ENCODE data around the gene ICE1.

Gene ICE1

GRCh38 chr5:5421961-5422818, at the start of gene ICE1:
Gene ICE1, plus strand, starts transcription at chr5:5422677. Its CDS starts 239 bp downstream, at chr5:5422916.
- Histone ChIP-seq H3K9me3 (ENCODE audit: control insufficient read depth, low read length) (no peaks in the 10 kb centered on the region), H3K9ac (ENCODE audit: low read length) (peak within 1 kb of the TSS; percentile 90), H3K4me1 (ENCODE audit: control insufficient read depth, insufficient read depth, low read length) (peaks cover 39% of the 10 kb centered on the region), H3K4me3 (ENCODE audit: low read length) (peak within 1 kb of the TSS; percentile 96), H3K36me3 (ENCODE audit: control insufficient read depth, insufficient read depth, low read length, severe bottlenecking) (no peaks in the 10 kb centered on the region), H3K27me3 (replicated peaks; ENCODE audit: control insufficient read depth, insufficient read depth, low read length) (no peaks in the 10 kb centered on the region)
- peak; percentile 99 for DNase-seq (ENCODE audit: low read depth)

GRCh38 chr5:5372930-5373329, 49.5 kb upstream of the ICE1 start:
- no peak for DNase-seq (ENCODE audit: low read depth)
- Histone ChIP-seq H3K4me1 (ENCODE audit: control insufficient read depth, insufficient read depth, low read length) (peaks cover 18% of the 10 kb centered on the region), H3K9ac (ENCODE audit: low read length) (no peak overlapping the region), H3K4me3 (ENCODE audit: low read length) (no peak overlapping the region), H3K27me3 (replicated peaks; ENCODE audit: control insufficient read depth, insufficient read depth, low read length) (peaks cover 11% of the 10 kb centered on the region), H3K9me3 (ENCODE audit: control insufficient read depth, low read length) (no peaks in the 10 kb centered on the region), H3K36me3 (ENCODE audit: control insufficient read depth, insufficient read depth, low read length, severe bottlenecking) (no peaks in the 10 kb centered on the region)

GRCh38 chr5:5373351-5373989, 49.0 kb upstream of the ICE1 start:
- DNase-seq (ENCODE audit: low read depth) = no peak
- H3K9ac ChIP-seq (ENCODE audit: low read length) = no peak overlapping the region
- peaks cover 11% of the 10 kb centered on the region for H3K27me3 ChIP-seq (replicated peaks; ENCODE audit: control insufficient read depth, insufficient read depth, low read length)

GRCh38 chr5:5374009-5374715, 48.3 kb upstream of the ICE1 start:
- DNase-seq (ENCODE audit: low read depth) = no peak
- Histone ChIP-seq H3K4me1 (ENCODE audit: control insufficient read depth, insufficient read depth, low read length) (peaks cover 18% of the 10 kb centered on the region), H3K9ac (ENCODE audit: low read length) (no peak overlapping the region), H3K4me3 (ENCODE audit: low read length) (no peak overlapping the region), H3K27me3 (replicated peaks; ENCODE audit: control insufficient read depth, insufficient read depth, low read length) (peaks cover 11% of the 10 kb centered on the region), H3K36me3 (ENCODE audit: control insufficient read depth, insufficient read depth, low read length, severe bottlenecking) (no peaks in the 10 kb centered on the region), H3K9me3 (ENCODE audit: control insufficient read depth, low read length) (no peaks in the 10 kb centered on the region)

More at GRCh38 chr5:5373351-5373989, 49.0 kb upstream of the ICE1 start:
- H3K4me1 ChIP-seq (ENCODE audit: control insufficient read depth, insufficient read depth, low read length) = peaks cover 18% of the 10 kb centered on the region
- H3K4me3 ChIP-seq (ENCODE audit: low read length) = no peak overlapping the region
- H3K9me3 ChIP-seq (ENCODE audit: control insufficient read depth, low read length) = no peaks in the 10 kb centered on the region
- no peaks in the 10 kb centered on the region for H3K36me3 ChIP-seq (ENCODE audit: control insufficient read depth, insufficient read depth, low read length, severe bottlenecking)

GRCh38 chr5:5377780-5378179, 44.7 kb upstream of the ICE1 start:
- no peak overlapping the region for H3K9ac ChIP-seq (ENCODE audit: low read length)
- peaks cover 16% of the 10 kb centered on the region for H3K4me1 ChIP-seq (ENCODE audit: control insufficient read depth, insufficient read depth, low read length)
- H3K36me3 ChIP-seq (ENCODE audit: control insufficient read depth, insufficient read depth, low read length, severe bottlenecking) = no peaks in the 10 kb centered on the region
- no peak for DNase-seq (ENCODE audit: low read depth)
- peaks cover 11% of the 10 kb centered on the region for H3K27me3 ChIP-seq (replicated peaks; ENCODE audit: control insufficient read depth, insufficient read depth, low read length)
- H3K9me3 ChIP-seq (ENCODE audit: control insufficient read depth, low read length) = no peaks in the 10 kb centered on the region
- H3K4me3 ChIP-seq (ENCODE audit: low read length) = no peak overlapping the region

GRCh38 chr5:5378531-5378930, 43.9 kb upstream of the ICE1 start:
- peaks cover 10% of the 10 kb centered on the region for H3K4me1 ChIP-seq (ENCODE audit: control insufficient read depth, insufficient read depth, low read length)

GRCh38 chr5:5380298-5380697, 42.2 kb upstream of the ICE1 start:
- H3K9ac ChIP-seq (ENCODE audit: low read length) = no peak overlapping the region
- no peaks in the 10 kb centered on the region for H3K9me3 ChIP-seq (ENCODE audit: control insufficient read depth, low read length)
- H3K27me3 ChIP-seq (replicated peaks; ENCODE audit: control insufficient read depth, insufficient read depth, low read length) = peaks cover 11% of the 10 kb centered on the region
- DNase-seq (ENCODE audit: low read depth) = no peak
- peaks cover 12% of the 10 kb centered on the region for H3K4me1 ChIP-seq (ENCODE audit: control insufficient read depth, insufficient read depth, low read length)
- H3K4me3 ChIP-seq (ENCODE audit: low read length) = no peak overlapping the region
- no peaks in the 10 kb centered on the region for H3K36me3 ChIP-seq (ENCODE audit: control insufficient read depth, insufficient read depth, low read length, severe bottlenecking)

More at GRCh38 chr5:5378531-5378930, 43.9 kb upstream of the ICE1 start:
- DNase-seq (ENCODE audit: low read depth) = no peak
- Histone ChIP-seq H3K36me3 (ENCODE audit: control insufficient read depth, insufficient read depth, low read length, severe bottlenecking) (no peaks in the 10 kb centered on the region), H3K9me3 (ENCODE audit: control insufficient read depth, low read length) (no peaks in the 10 kb centered on the region), H3K9ac (ENCODE audit: low read length) (no peak overlapping the region), H3K27me3 (replicated peaks; ENCODE audit: control insufficient read depth, insufficient read depth, low read length) (peaks cover 11% of the 10 kb centered on the region), H3K4me3 (ENCODE audit: low read length) (no peak overlapping the region)

GRCh38 chr5:5381310-5381913, 41.1 kb upstream of the ICE1 start:
- H3K36me3 ChIP-seq (ENCODE audit: control insufficient read depth, insufficient read depth, low read length, severe bottlenecking) = no peaks in the 10 kb centered on the region
- peaks cover 3% of the 10 kb centered on the region for H3K9me3 ChIP-seq (ENCODE audit: control insufficient read depth, low read length)
- H3K4me3 ChIP-seq (ENCODE audit: low read length) = no peak overlapping the region
- peaks cover 11% of the 10 kb centered on the region for H3K27me3 ChIP-seq (replicated peaks; ENCODE audit: control insufficient read depth, insufficient read depth, low read length)
- DNase-seq (ENCODE audit: low read depth) = no peak
- H3K9ac ChIP-seq (ENCODE audit: low read length) = no peak overlapping the region
- H3K4me1 ChIP-seq (ENCODE audit: control insufficient read depth, insufficient read depth, low read length) = peaks cover 23% of the 10 kb centered on the region

GRCh38 chr5:5383461-5383860, 39.0 kb upstream of the ICE1 start:
- Histone ChIP-seq H3K27me3 (replicated peaks; ENCODE audit: control insufficient read depth, insufficient read depth, low read length) (peaks cover 11% of the 10 kb centered on the region), H3K9me3 (ENCODE audit: control insufficient read depth, low read length) (peaks cover 3% of the 10 kb centered on the region), H3K36me3 (ENCODE audit: control insufficient read depth, insufficient read depth, low read length, severe bottlenecking) (no peaks in the 10 kb centered on the region), H3K4me1 (ENCODE audit: control insufficient read depth, insufficient read depth, low read length) (peaks cover 43% of the 10 kb centered on the region), H3K4me3 (ENCODE audit: low read length) (no peak overlapping the region), H3K9ac (ENCODE audit: low read length) (no peak overlapping the region)
- DNase-seq (ENCODE audit: low read depth) = no peak

GRCh38 chr5:5384660-5385330, 37.7 kb upstream of the ICE1 start:
- Histone ChIP-seq H3K9me3 (ENCODE audit: control insufficient read depth, low read length) (peaks cover 3% of the 10 kb centered on the region), H3K9ac (ENCODE audit: low read length) (peak overlapping the region; percentile 26), H3K4me1 (ENCODE audit: control insufficient read depth, insufficient read depth, low read length) (peaks cover 45% of the 10 kb centered on the region), H3K4me3 (ENCODE audit: low read length) (peak overlapping the region; percentile 53), H3K27me3 (replicated peaks; ENCODE audit: control insufficient read depth, insufficient read depth, low read length) (peaks cover 11% of the 10 kb centered on the region), H3K36me3 (ENCODE audit: control insufficient read depth, insufficient read depth, low read length, severe bottlenecking) (no peaks in the 10 kb centered on the region)
- no peak for DNase-seq (ENCODE audit: low read depth)
